Measurements from ENCODE around the gene HNRNPA0. TPM values are rescaled to one million over a fixed set of nuclear protein-coding genes. Genes with fewer than 3 reads are reported as not detected.

The HNRNPA0 gene
- total RNA-seq, 1 experiment from 2014 or later = 9.7 TPM

- DNase-seq (ENCODE audit: low read depth) = no peak
Observed at GRCh38 chr5:137754961-137755762, 999 bp upstream of the HNRNPA0 start.

- no peak for DNase-seq (ENCODE audit: low read depth)
Observed at GRCh38 chr5:137753691-137754187, 424 bp downstream of the HNRNPA0 start.

GRCh38 chr5:137752905-137753690 is 1.1 kb downstream of the HNRNPA0 start:
- DNase-seq (ENCODE audit: low read depth) = peak; percentile 47

- DNase-seq (ENCODE audit: low read depth) = peak; percentile 68
Observed at GRCh38 chr5:137751869-137752491, 2.2 kb downstream of the HNRNPA0 start.

- no peak for DNase-seq (ENCODE audit: low read depth)
Observed at GRCh38 chr5:137750436-137750835, 3.7 kb downstream of the HNRNPA0 start.

- no peak for DNase-seq (ENCODE audit: low read depth)
Observed at GRCh38 chr5:137747848-137748247, 6.3 kb downstream of the HNRNPA0 start.

GRCh38 chr5:137743031-137743640 is 11.0 kb downstream of the HNRNPA0 start:
- DNase-seq (ENCODE audit: low read depth) = peak; percentile 81

- DNase-seq (ENCODE audit: low read depth) = no peak
Observed at GRCh38 chr5:137741718-137742117, 12.4 kb downstream of the HNRNPA0 start.

GRCh38 chr5:137739737-137740136 is 14.4 kb downstream of the HNRNPA0 start:
- DNase-seq (ENCODE audit: low read depth) = no peak

- peak; percentile 64 for DNase-seq (ENCODE audit: low read depth)
Observed at GRCh38 chr5:137738947-137739346, 15.2 kb downstream of the HNRNPA0 start.

- peak; percentile 62 for DNase-seq (ENCODE audit: low read depth)
Observed at GRCh38 chr5:137737349-137738131, 16.6 kb downstream of the HNRNPA0 start.

GRCh38 chr5:137736496-137736895 is 17.7 kb downstream of the HNRNPA0 start:
- DNase-seq (ENCODE audit: low read depth) = no peak

- DNase-seq (ENCODE audit: low read depth) = peak; percentile 6
Observed at GRCh38 chr5:137735555-137736284, 18.4 kb downstream of the HNRNPA0 start, which contains the start of gene KLHL3. Gene KLHL3, minus strand, starts transcription at chr5:137736089. Its CDS starts 443 bp downstream, at chr5:137735646.

GRCh38 chr5:137734962-137735554 is 19.1 kb downstream of the HNRNPA0 start:
- DNase-seq (ENCODE audit: low read depth) = no peak

GRCh38 chr5:137734331-137734730 is 19.8 kb downstream of the HNRNPA0 start:
- DNase-seq (ENCODE audit: low read depth) = no peak

- no peak for DNase-seq (ENCODE audit: low read depth)
Observed at GRCh38 chr5:137733922-137734321, 20.2 kb downstream of the HNRNPA0 start.

GRCh38 chr5:137733006-137733405 is 21.2 kb downstream of the HNRNPA0 start:
- peak; percentile 61 for DNase-seq (ENCODE audit: low read depth)

GRCh38 chr5:137731176-137731575 is 23.0 kb downstream of the HNRNPA0 start:
- no peak for DNase-seq (ENCODE audit: low read depth)

GRCh38 chr5:137730336-137730735 is 23.8 kb downstream of the HNRNPA0 start:
- peak; percentile 44 for DNase-seq (ENCODE audit: low read depth)

- no peak for DNase-seq (ENCODE audit: low read depth)
Observed at GRCh38 chr5:137728048-137728447, 26.1 kb downstream of the HNRNPA0 start.
